GM21447 (cell line): ENCODE measurements around the gene SYNDIG1L.
"Not testable (repeated sequence)": the region's sequence is repeated elsewhere in the genome, so short reads cannot be mapped to it uniquely, and the experiment has no call there.

Experiments used
- ATAC-seq: cut with Tn5 transposase; IDR thresholded peaks from one replicate; pipeline ENCODE4 v1.9.1; 2021; ENCODE audit not compliant: unreplicated experiment

Gene SYNDIG1L

DNA sequence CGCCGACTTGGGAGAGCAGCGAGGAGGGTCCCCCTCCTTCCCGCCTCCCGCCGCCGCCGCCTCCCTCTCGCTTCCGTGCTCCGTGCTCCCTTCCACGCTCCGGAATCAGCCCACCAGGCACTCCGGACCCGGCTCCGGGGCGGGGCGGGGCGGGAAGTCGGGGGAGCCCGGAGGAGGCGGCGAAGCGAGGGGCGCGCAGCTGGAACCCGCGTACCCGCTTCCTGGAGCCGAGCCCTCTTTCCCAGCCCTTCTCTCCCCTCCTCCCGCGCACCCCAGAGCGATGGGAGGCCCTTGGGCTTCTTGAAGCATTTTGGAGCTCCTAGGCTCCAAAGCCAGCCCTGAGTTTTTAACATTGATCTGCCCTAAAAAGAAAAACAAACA, at the start of gene SYNDIG1L:
Gene SYNDIG1L, minus strand, starts transcription at position 9 of the 381 bp plus-strand sequence. CDS start 16,466 bp downstream, outside the sequence.
- no peak for ATAC-seq

DNA sequence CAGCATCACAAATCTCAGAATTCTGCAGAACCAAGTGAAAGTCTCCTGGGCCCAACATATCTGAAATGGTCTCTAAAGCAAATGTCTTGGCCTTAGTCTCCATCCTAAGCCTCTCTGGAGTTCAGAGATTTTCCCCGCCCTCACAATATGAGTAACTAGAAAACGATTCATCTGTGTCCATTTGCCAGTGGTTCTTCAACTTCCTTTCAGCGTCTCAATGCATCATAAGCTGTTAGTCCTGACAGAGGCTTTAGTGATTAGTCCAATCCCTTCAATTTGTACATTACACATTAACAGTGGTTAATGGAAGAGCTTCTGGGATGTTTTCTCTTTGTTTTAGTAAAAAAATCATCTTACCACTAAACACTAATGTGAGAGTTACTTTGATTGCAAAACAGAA, 49.7 kb upstream of the SYNDIG1L start:
- no peak for ATAC-seq

DNA sequence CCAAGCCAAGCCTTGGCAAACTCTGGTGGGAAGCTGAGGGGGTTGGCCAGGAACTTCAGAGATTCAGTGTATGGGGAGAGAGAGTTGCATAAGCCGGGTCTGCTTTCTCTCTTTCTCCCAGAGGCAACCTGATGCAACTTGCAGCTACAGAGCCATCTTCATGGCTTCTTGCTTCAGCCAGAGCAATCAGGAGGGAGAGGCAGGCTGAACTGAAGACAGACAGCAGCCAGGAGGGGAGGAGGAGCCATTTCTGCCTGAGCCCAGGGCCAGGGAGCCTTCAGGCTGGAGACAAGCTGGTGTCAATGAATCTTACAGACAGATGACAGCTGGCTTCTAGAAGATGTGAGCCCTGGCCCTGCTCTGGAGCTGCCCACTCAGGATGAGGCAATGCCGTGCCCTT, 48.4 kb upstream of the SYNDIG1L start:
- no peak for ATAC-seq

DNA sequence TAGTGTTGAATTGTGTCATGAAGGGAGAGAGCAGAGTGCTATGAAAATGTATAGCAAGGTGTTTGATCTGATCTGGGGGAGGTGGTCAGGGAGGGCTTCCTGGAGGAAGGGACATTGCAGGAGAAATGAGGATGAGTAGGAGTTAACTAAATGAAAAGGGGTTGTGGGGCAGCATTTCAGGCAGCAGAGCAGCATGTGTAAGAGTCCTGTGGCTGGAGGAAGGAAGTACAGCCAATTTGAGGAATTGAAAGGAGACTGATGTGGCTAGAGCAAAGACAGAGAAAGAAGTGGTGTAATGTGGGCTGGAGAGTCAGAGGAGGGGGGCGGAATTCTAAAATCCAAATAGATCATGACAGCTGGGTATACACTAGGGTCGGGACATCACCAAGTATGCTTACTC, 46.6 kb upstream of the SYNDIG1L start:
- no peak for ATAC-seq

DNA sequence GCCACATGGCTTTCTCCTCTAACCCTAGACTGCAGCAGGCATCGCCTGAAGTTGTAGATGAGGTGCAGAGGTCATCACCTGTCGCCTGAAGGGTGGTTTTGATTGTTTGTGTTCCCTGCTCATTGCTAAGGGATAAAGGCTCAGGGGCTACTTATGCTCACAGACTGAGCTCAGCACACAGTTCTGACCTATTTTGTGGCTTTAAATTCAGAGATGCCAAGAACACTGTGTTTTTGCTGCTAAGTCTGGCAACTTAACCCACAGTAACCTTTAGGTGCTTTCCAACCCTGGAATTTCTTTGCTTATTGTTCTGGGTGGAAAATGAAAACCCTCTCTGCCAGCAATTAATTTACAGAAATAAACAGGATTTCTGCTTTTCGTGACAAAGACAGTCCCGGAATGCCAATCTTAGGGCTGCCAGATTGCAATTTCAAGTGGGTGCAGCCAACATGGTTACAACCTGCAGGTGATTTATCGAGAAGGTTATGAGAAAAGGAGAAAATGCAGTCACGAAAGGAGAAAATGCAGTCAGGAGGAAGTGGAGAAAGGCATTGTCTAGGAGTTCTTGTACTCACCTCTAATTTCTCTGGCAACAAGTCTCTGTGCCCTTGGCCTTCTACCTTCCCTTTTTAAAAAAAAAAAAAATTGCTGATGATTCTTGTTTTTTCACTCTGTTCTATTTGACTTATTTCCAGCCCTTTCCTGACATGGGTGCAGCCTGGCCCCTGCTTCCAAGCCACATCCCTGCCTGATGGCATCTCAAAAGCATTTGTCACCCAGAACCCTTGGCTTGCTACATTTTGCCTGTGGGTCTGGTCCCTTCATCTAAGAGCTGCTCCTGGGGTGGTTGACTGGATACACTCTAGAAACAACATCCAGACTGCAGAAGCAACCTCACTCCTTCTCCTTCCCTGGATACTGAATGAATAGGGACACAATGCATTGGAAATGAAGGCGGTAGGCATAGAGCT, 43.8 kb upstream of the SYNDIG1L start:
- ATAC-seq = no peak

DNA sequence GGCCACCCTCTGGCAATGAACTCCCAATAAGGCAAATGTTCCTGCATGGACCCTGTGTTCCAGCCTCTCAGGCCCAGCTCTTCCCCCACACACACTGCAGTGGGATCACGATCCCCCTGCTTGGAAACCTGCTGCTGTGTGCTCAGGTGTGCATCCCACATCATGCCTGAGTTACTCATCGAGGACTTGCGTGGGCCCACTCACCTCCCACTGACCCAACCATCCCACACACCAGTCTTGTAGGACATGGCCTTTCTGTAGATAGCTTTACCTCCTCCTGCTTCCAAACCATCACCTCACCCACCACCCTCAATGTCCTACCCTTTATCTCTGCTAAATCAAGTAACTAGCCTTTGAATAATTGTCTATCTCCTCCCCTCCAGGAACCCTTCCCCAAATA, 42.5 kb upstream of the SYNDIG1L start:
- no peak for ATAC-seq

DNA sequence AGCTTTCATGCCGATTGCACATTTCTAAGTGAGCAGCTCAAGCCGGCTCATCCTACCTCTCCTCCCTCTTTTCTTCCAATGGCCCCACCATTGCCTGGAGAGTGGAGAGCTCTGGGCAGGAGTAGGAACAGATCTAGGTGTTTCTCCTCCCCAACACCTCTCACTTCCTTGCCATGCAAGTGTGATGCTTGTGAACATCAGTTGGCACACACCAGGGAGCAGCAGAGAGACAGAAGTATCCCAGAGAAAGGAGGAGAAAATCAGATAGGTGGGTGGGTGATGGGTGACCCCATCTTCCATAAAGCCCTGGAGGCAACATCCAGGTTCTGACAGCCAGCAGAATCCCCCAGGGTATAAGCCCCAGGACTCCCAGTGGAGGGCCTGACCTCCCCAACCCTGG, 39.3 kb upstream of the SYNDIG1L start:
- no peak for ATAC-seq

DNA sequence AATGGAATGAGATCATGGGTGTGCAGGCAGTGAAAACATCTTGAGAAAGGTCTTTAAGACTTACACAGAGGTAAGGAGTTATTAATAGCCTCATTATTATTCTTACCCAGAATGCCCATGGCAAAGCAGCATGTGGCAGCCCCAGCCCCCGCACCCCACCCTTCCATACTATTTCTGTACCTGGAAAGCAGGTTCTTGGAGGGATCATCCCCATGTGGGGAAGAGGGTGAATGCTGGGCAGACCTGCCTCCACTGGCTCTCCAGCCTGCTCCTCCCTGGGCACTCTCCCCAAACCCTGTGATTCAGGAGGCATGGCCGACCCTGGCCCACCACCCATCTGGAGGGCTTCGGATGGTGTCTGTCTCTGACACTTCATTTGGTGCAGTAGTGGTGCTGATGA, 38.8 kb upstream of the SYNDIG1L start:
- ATAC-seq = no peak

DNA sequence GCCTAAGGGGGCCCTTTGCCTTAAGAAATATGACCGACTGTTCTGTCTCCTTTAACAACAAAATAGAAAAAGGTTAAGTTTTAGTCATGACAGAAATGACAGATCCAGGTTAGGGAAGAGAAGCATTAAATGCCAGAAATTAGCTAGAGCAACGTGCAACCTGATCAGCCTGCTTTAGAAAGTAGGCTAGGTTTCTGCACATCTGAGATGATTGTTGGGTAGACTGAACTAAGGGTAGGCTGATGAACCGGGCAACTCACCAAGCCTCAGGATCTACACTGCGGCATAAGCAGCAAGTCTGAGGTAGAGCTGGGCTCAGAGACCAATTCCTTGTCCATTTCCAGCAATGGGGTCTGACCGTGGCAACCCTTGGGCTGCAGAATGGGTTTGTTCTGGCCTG, 37.7 kb upstream of the SYNDIG1L start:
- no peak for ATAC-seq

DNA sequence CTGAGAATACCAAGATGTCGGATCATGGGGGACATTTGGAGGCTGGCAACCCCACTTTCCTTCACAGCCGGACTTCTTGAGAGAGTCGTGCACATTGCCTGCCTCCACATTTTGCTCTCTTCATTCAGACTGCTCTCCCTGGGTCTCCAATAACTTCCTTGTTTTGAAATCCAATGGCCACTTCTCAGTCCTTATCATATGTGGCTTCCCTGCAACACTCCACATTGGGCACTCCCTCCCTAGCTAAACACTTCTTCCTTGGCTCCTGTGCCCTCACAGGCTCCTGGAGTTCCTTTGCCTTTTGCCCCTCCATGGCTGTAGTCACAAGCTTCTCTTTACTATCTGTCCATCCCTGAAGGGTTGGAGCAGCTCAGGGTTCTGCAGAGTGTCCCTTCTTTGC, 37.0 kb upstream of the SYNDIG1L start:
- no peak for ATAC-seq

DNA sequence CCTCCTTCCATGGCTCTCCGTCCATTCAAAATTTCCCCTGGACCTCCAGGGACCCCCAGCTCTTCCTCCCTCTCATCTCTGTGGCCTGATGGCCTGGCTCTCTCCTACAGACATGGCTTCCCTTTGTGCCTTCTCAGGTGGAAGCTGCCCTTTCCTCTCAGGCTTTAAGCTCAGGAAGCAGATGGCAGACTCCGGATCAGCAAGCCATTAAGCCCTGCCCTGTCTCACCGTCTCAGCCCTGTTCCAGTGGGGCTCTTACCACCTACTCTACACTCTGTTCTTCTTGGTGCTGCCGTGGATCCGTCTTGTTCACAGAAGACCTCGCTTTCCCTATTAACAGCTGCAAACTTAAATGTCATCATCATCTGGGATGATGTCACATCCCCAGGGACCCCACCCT, 34.0 kb upstream of the SYNDIG1L start:
- no peak for ATAC-seq

DNA sequence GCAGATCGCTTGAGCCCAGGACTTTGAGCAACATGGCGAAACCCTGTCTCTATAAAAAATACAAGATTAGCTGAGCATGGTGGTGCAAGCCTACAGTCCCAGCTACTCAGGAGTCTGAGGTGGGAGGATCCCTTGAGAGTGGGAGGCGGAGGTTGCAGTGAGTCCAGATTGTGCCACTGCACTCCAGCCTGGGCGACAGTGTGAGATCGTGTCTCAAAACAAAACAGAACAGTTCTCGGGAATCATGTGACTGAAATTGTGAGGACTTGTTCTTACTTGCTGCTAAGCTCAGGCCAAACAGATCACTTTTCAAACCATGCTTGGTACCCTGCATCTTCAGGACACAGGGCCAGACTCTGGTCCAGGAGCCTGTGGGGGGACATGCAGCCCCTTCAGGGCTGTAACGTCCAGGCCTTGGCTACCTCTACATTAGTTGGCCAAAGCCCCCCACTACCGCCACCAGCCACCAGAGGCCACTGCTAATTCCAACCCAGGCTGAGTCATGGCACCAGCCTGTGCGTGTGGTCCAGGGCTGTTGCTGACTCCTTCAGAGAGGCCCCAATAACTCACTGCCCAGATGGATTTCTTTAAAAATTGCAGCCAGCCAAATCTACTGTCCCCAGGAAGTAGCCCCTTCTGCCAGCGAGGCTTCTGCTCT, 33.4 kb upstream of the SYNDIG1L start:
- ATAC-seq = no peak

DNA sequence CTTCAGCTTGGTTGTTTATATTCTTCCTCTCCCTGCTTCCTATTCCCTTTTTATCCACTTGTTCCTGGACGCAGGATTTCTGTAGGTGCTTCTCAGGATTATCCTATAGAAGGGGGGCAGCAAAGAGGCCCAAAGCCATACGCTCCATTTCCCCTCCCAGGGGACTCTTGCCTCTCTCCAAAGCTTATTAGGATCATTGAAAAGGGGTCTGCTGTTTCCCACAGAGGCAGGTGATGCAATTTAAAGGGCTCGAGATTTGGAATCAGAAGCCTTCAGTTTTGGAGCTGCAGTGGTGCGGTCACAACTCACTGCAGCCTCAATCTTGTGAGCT, 31.5 kb upstream of the SYNDIG1L start:
- ATAC-seq = no peak

DNA sequence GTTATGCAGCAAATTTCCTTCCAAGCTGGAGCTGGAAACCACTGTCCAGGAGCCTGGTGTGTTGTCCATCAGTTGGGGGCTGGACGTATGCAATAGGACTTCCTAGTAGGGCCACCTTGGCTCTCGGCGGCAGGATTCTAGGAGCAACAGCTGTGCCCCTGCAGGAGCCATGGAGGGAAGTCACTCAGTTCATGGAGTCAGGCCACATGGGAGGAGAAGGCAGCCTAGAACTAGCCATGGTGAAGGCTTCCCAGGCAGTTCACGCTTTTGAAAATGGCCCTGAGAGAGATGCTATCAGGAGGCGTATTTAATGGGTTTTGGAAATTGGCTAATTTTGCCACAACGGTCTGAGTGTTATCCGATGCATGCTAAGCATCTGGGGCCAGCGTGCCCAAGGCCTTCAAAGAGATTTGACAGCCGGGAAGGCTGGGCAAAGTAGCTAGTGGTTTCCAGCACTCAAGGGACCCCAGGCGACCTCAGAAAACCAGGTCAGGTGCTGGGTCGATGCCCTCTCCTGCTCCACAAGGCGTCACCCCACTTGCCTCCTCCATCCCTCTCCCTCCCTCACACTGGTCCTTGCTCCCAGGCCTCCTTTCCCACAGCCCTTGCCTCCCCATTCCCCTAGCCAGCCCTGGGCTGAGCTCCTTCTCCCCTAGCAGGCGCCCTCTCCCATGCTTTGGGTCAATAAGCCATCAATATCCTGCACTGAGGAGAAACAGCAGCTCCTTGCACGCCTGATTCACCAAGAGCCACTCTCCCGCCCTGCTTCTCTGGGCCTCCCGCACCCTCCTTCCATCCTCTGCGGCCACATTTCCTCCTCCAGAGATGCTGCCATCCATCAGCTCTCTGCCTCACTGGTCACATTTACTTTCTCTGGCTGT, 30.9 kb upstream of the SYNDIG1L start:
- ATAC-seq = no peak

DNA sequence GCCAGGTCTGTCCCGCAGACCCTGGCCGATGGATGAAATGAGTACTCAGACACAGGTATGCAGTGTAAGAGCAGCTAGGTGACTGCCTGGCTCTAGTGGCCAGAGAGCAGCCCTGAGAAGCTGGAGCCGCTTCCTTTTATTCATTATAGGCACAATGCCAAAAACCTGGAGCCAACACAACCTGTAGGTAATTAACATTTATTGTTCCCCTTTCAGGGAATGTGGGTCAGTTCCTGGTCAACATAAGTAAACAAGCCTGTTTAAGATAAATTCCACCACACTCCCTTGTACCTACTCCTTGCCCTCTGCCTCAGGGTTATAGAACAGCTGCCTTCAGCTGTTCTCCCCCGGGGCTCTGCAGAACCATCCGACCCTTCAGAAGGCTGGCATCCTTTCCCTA, 28.4 kb upstream of the SYNDIG1L start:
- ATAC-seq = not testable (repeated sequence)

DNA sequence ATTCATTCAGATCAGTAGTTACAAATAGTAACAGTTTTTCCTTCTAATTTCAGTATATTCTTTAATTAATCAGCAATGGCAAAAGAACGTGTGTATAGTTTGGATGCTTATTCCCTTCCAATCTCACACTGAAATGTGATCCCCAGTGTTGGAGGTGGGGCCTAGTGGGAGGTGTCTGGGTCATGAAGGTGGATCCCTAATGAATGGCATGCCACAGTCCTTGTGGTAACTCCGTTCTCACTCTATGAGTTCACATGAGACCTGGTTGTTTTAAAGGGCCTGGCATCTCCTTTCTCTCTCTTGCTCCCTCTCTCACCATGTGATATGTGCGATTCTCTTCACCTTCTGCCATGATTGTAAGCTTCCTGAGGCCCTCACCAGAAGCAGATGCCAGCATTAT, 18.9 kb upstream of the SYNDIG1L start:
- ATAC-seq = no peak

DNA sequence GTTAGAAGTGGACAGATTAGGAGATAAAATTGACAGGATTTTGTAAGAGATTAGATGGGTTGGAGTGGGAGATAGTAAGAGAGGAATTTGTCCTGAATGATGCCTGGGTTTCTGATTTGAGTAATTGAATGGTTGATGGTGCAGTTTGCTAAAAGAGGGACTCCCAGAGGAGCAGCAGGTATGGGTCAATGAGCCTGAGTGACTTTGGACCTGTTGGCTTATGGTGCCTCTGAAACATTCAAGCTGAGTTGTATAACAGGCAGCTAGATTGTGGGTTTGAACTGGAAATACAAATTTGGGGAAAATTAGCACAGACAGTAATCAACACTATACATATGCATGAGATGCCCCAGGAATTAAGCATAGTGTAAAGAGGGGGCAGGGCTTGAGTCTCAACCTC, 16.7 kb upstream of the SYNDIG1L start:
- ATAC-seq = no peak

DNA sequence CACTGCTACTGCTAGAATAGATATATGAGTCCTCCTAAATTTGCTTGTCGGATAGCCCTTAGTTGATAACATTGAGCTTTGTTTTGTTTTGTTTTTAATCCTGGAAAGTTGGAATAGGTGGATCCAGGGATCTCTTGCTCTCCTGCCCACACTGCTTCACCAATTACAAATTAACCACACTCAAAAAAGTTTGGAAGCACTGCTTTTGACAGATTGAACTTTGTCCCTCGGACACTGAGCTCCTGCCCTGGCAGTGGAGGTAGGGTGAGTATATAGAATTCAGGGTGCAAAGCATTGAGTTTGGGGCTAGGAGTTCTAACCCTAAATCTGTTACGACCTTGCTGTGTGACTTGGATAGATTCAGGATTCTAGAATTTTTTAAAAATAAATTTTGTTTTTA, 15.1 kb upstream of the SYNDIG1L start:
- no peak for ATAC-seq

DNA sequence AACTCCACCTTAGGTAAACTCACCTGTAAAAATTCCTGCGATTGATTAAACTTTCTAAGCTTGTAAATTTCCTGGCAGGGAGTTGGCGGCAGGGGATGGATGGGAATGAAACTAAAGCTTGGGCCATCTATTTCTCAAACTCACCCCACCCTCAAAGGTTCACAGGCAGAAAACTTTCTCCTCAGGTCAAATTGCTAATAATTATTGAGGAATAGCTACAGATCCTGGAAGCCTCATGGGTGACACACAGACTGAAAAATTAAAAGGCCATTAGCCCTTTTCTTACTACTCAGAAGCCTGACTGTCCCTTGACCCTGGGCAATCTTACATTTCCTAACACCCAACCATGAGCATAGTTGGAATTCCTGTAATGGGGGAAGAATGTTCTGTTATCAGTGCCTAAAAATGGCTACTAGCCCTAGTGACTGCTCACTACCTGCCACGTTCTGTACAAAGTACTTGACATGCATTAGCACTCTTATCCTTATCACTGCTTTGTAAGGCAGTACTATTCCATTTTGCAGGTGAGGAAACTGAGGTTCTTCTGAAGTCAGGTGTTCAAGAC, 12.4 kb upstream of the SYNDIG1L start:
- no peak for ATAC-seq

DNA sequence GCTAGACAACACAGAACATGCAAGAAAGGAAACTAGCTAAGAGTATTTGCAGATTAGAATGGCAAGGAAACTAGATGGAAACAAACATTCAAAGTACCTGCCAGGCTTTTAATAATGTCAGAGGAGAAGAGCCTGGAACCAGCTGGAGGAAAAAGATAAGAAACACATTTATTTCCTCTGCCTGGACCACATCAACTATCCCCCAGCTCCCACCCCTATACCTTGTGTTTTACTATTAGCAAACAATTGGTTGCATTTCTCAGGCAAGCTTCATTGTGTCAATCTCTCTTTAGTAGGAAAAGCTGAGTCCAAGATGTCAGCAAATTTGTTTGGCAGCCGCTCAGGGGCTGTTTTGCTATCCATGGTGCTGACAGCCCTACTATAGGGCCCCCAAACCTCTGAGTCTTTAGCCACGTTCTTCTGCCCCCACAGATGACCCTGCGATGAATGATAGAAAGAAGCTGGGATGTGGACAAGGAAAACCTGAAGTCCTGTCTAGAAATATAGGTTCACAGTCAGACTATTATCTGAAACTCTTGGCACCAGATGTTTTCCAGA, 11.6 kb upstream of the SYNDIG1L start:
- ATAC-seq = no peak

DNA sequence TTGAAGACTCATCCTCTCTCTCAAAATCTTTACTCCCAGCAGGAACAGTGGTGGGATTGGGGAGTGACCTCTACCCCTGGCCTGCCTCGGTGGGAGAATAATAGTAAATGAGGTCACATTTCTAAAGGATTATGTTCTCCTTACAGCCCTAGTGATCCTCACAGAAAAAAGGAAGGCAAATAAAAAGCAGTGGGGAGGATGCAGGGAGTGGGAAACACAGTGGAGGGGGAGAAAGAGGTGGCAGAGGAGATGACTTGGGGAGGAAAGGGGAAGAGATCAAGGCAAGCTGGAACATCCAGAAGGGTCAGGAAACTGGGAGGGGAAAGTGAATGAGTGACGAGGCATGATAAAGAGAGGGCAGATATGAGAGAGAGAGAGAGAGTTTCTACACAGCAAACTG, 8.3 kb upstream of the SYNDIG1L start:
- no peak for ATAC-seq
